GM12872 (cell line): ENCODE data around the gene SLC24A3.

Source experiments
- TF ChIP-seq, protein P1 (sequence below): IDR thresholded peaks from 3 replicates; pipeline ENCODE4 v1.5.1; 2011; ENCODE audit warnings: low read depth, mild to moderate bottlenecking, low read length, moderate library complexity; ENCODE audit not compliant: insufficient read depth

The SLC24A3 gene

DNA sequence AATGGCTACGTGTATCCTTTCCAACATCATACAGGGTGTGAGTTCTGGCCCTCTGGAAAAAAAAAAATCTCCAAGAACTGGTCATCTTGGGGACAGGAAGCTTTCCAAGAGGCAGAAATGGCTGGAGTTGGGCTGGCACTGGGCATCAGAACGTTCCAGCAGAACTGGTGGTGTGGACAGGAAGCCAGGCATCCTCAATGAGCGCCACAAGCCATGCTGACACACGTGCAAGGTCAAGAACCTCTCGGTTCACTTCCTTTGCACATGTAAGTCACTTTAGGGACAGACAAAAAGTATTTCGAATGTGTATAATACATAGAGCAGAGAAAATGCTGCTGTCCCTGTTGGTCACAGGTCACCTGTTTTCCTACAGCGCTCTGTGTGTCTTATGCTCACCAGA, 518.3 kb downstream of the SLC24A3 start:
- TF ChIP-seq, protein P1, sequence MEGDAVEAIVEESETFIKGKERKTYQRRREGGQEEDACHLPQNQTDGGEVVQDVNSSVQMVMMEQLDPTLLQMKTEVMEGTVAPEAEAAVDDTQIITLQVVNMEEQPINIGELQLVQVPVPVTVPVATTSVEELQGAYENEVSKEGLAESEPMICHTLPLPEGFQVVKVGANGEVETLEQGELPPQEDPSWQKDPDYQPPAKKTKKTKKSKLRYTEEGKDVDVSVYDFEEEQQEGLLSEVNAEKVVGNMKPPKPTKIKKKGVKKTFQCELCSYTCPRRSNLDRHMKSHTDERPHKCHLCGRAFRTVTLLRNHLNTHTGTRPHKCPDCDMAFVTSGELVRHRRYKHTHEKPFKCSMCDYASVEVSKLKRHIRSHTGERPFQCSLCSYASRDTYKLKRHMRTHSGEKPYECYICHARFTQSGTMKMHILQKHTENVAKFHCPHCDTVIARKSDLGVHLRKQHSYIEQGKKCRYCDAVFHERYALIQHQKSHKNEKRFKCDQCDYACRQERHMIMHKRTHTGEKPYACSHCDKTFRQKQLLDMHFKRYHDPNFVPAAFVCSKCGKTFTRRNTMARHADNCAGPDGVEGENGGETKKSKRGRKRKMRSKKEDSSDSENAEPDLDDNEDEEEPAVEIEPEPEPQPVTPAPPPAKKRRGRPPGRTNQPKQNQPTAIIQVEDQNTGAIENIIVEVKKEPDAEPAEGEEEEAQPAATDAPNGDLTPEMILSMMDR: no peak

GRCh38 chr20:19734811-19735210, 522.4 kb downstream of the SLC24A3 start:
- TF ChIP-seq, protein P1: no peak

GRCh38 chr20:19735446-19735845, 523.0 kb downstream of the SLC24A3 start:
- TF ChIP-seq, protein P1: no peak

DNA sequence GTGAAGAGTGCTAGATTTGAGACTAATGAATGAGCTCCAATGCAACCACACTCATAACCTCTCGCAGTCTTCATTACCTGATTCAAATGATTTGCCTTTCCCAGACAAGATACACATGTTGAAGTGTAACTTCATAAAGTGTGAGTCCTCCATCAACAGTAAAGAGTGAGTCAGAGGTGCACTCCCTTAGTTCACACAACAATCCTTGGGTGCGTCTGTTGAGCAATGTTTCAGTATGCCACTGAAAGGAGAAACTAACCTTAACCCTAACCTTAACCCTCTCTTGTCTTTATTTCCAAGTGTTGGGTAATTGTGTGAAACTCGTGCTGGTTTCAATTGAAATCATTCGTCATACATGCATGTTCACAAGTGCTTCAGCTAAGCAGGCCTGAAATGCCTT, 524.6 kb downstream of the SLC24A3 start:
- TF ChIP-seq, protein P1: no peak

DNA sequence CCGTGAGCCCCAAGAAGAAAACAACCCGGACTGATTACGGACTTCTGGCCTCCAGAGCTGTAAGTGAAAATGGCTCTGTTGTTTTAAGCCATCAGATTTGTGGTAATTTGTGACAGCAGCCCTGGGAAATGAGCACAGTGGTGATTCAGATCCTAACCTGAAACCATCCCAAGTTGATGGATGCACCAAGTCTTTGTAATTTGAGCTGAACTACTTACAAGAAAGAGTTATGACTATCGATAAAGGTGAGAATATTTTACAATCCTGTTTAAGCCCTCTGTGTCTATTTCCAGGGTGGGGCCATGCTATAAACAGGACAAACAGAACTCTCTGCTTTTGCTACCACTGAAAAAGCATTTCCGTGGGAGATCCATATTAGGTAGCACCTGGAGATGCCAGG, 526.5 kb downstream of the SLC24A3 start:
- TF ChIP-seq, protein P1: no peak

DNA sequence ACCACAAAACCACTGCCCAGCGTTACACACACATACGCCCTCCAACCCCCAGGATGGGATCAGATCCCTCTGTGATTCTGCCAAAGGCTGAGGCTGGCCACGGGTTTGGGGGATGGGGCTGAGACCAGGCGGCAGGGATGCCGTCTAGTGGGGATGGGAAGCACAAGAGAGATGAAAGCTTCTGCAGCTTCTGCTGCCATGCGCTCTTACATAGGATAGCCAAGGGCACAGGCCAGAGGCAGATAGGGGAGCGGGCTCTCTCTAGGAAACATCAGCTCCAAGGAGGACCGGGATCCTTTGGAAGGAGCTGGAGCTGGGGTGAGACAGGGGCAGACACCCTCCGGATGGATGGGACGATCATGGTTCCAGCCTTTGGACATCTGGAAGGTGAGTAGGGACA, 526.9 kb downstream of the SLC24A3 start:
- TF ChIP-seq, protein P1: no peak

GRCh38 chr20:19740512-19740911, 528.1 kb downstream of the SLC24A3 start:
- TF ChIP-seq, protein P1: no peak

GRCh38 chr20:19741924-19742323, 529.5 kb downstream of the SLC24A3 start:
- TF ChIP-seq, protein P1: no peak
